SU-DHL-6 (cell line): ENCODE results near the gene SEC31A.

Experiments
- H2AFZ ChIP-seq: fragments of 200-600 bp; sonication (generic); 2 replicates; pipeline ENCODE4 v1.6.1; 2014; ENCODE audit warnings: low read depth, mild to moderate bottlenecking, moderate library complexity, mixed read lengths, antibody characterized with exemption, low read length; ENCODE audit not compliant: severe bottlenecking
- H3F3A ChIP-seq: fragments of 200-600 bp; shearing (Covaris generic); 2 replicates; pipeline ENCODE4 v1.6.0; 2016; ENCODE audit warnings: antibody characterized with exemption, mild to moderate bottlenecking; ENCODE audit not compliant: insufficient read depth
- H3K27ac ChIP-seq: fragments of 200-600 bp; sonication (generic); 2 replicates; pipeline ENCODE4 v1.5.1; 2016; ENCODE audit warnings: low read depth, mild to moderate bottlenecking, low read length, moderate library complexity, mixed read lengths
- H3K27me3 ChIP-seq: fragments of 200-600 bp; sonication (generic), shearing (Covaris generic); 2 replicates; pipeline ENCODE4 v1.6.0; 2014; ENCODE audit warnings: mild to moderate bottlenecking, low read length
- H3K36me3 ChIP-seq: fragments of 200-600 bp; sonication (generic); 2 replicates; pipeline ENCODE4 v1.6.1; 2014; ENCODE audit warnings: mild to moderate bottlenecking, low read length, mixed read lengths
- H3K4me2 ChIP-seq: fragments of 300-600, 200-600 bp; shearing (Covaris generic), sonication (generic); 2 replicates; pipeline ENCODE4 v1.6.0; 2014; ENCODE audit warnings: low read length, low read depth, mild to moderate bottlenecking; ENCODE audit not compliant: poor library complexity, severe bottlenecking
- H3K4me3 ChIP-seq: fragments of 200-600 bp; sonication (generic); 2 replicates; pipeline ENCODE4 v1.5.1; 2014; ENCODE audit warnings: antibody characterized with exemption, low read length, mild to moderate bottlenecking, mixed read lengths; ENCODE audit not compliant: insufficient read depth, poor library complexity, severe bottlenecking
- H3K79me2 ChIP-seq: fragments of 200-600 bp; sonication (generic); 2 replicates; pipeline ENCODE4 v1.6.1; 2014; ENCODE audit warnings: mild to moderate bottlenecking, low read length, moderate library complexity; ENCODE audit not compliant: insufficient read depth
- H3K9ac ChIP-seq: fragments of 200-600 bp; sonication (generic); 2 replicates; pipeline ENCODE4 v1.7.0; 2014; ENCODE audit warnings: mild to moderate bottlenecking, low read length
- H3K9me2 ChIP-seq: fragments of 200-600 bp; sonication (generic); replicated peaks from 2 replicates; pipeline ENCODE4 v1.6.1; 2014; ENCODE audit warnings: low read length; ENCODE audit not compliant: insufficient read depth
- H3K9me3 ChIP-seq: fragments of 200-600 bp; sonication (generic); 2 replicates; pipeline ENCODE4 v1.6.1; 2014; ENCODE audit warnings: low read length, mixed read lengths; ENCODE audit not compliant: insufficient read depth
- H4K20me1 ChIP-seq: fragments of 200-600 bp; sonication (generic); 2 replicates; pipeline ENCODE4 v1.6.1; 2014; ENCODE audit warnings: low read depth, mild to moderate bottlenecking, antibody characterized with exemption, low read length, moderate library complexity, mixed read lengths
- CTCF ChIP-seq: fragments of 200-600 bp; sonication (generic); IDR thresholded peaks from one replicate; pipeline ENCODE4 v1.5.1; 2017; ENCODE audit warnings: antibody characterized with exemption, mild to moderate bottlenecking, low read length, moderate library complexity; ENCODE audit not compliant: insufficient read depth, poor library complexity, severe bottlenecking
- EZH2phosphoT487 ChIP-seq: fragments of 200-600 bp; sonication (generic), shearing (Covaris generic); conservative IDR thresholded peaks from 2 replicates; pipeline ENCODE4 v1.6.1; 2018; ENCODE audit warnings: mild to moderate bottlenecking, antibody characterized with exemption, low read length, moderate library complexity, mixed read lengths

Gene SEC31A

GRCh38 chr4:82852751-82853285 is 38.1 kb downstream of the SEC31A start:
- Histone ChIP-seq H3K4me2 (no peak overlapping the region), H3F3A (no peaks in the 10 kb centered on the region), H3K4me3 (no peak overlapping the region), H3K9me2 (no peaks in the 10 kb centered on the region), H3K79me2 (no peaks in the 10 kb centered on the region), H2AFZ (no peak overlapping the region), H3K27ac (no peak overlapping the region), H3K27me3 (no peaks in the 10 kb centered on the region), H3K9ac (no peak overlapping the region), H4K20me1 (no peaks in the 10 kb centered on the region), H3K9me3 (no peaks in the 10 kb centered on the region), H3K36me3 (peaks cover 13% of the 10 kb centered on the region; the same call in 1 of the 2 replicates)
- TF ChIP-seq EZH2phosphoT487: no peak
- TF ChIP-seq CTCF: no peak

- Histone ChIP-seq H3K9me2 (no peaks in the 10 kb centered on the region), H3K27me3 (no peaks in the 10 kb centered on the region), H3K4me2 (no peak overlapping the region), H3K9me3 (no peaks in the 10 kb centered on the region), H4K20me1 (no peaks in the 10 kb centered on the region), H3K79me2 (no peaks in the 10 kb centered on the region), H3F3A (no peaks in the 10 kb centered on the region), H3K36me3 (peaks cover 13% of the 10 kb centered on the region; the same call in 1 of the 2 replicates), H3K27ac (no peak overlapping the region), H2AFZ (no peak overlapping the region), H3K4me3 (no peak overlapping the region), H3K9ac (no peak overlapping the region)
- no peak for TF ChIP-seq CTCF
- no peak for TF ChIP-seq EZH2phosphoT487
These were observed 38.8 kb downstream of the SEC31A start for GRCh38 chr4:82851885-82852750.

- Histone ChIP-seq H3K27me3 (no peaks in the 10 kb centered on the region), H3K4me3 (no peak overlapping the region), H2AFZ (no peak overlapping the region), H3K79me2 (no peaks in the 10 kb centered on the region), H3K27ac (no peak overlapping the region), H3K9me3 (no peaks in the 10 kb centered on the region), H3K9me2 (no peaks in the 10 kb centered on the region), H3F3A (no peaks in the 10 kb centered on the region), H4K20me1 (no peaks in the 10 kb centered on the region), H3K4me2 (no peak overlapping the region), H3K36me3 (peaks cover 13% of the 10 kb centered on the region; the same call in 1 of the 2 replicates), H3K9ac (no peak overlapping the region)
- TF ChIP-seq CTCF (no peak), EZH2phosphoT487 (no peak)
These were observed 39.6 kb downstream of the SEC31A start for GRCh38 chr4:82851318-82851717.
